ENCODE results near the gene DDAH2.

GRCh38 chr6:31681135-31681671 is 47.9 kb downstream of the DDAH2 start:
- TF ChIP-seq REST (IDR thresholded peaks at IDR 0.05; ENCODE audit: insufficient read depth in 1 of 2, low read depth in 2 of 2, low read length in 2 of 2) (no peak), POLR2AphosphoS5 (IDR thresholded peaks at IDR 0.05; ENCODE audit: low read depth, low read length) (no peak), SIN3A (IDR thresholded peaks at IDR 0.05; ENCODE audit: borderline replicate concordance, insufficient read depth, low read length) (no peak)
